Lower leg skin (tissue), 4 donors: ENCODE measurements around the gene ATIC. TPM values are rescaled to one million over a fixed set of nuclear protein-coding genes. Genes with fewer than 3 reads are reported as not detected.
"Not testable (repeated sequence)": the region's sequence is repeated elsewhere in the genome, so short reads cannot be mapped to it uniquely, and the experiment has no call there.

ENCODE experiments used
- DNase-seq, 2 donors: peaks; one replicate each; pipeline ENCODE4 v3.0.0-alpha.2; 2019; ENCODE audit warnings: low spot score in 2 of 2
- H3K4me3 ChIP-seq: fragments of 200-600 bp; sonication (generic); 2 replicates; pipeline ENCODE4 v1.5.1; 2017; ENCODE audit warnings: mild to moderate bottlenecking, low read depth; ENCODE audit not compliant: poor library complexity, severe bottlenecking
- CTCF ChIP-seq, 3 donors: fragments of 450-650 bp; IDR thresholded peaks; one replicate each; pipeline ENCODE4 v1.5.1; 2016; ENCODE audit warnings: antibody characterized with exemption in 3 of 3, mild to moderate bottlenecking in 3 of 3, moderate library complexity in 2 of 3
- POLR2A ChIP-seq, 2 donors: fragments of 450-650 bp; IDR thresholded peaks; one replicate each; pipeline ENCODE4 v1.6.1; 2016 to 2017; ENCODE audit warnings: antibody characterized with exemption in 2 of 2, mild to moderate bottlenecking in 1 of 2, moderate library complexity in 1 of 2
- WGBS, 2 donors: methylation state at CpG; one replicate each; pipeline ENCODE4 v1.1.5; 2018; 5-methylcytosine and 5-hydroxymethylcytosine counted together
- intact Hi-C: fragments of 100-400 bp; cut with DNase I; formaldehyde crosslinking; loops from one replicate; pipeline ENCODE4 v1.15.0; 2023; ENCODE audit warnings: low total_unique reads
- total RNA-seq, 4 donors: library from RNA; depleted of rRNA; stranded (reverse); fragments of >200 nt; gene quantifications; one replicate each; pipeline ENCODE4 v1.1.0, GENCODE V29; 2016

The ATIC gene
- total RNA-seq, 4 donors from 2014 or later: 29.7 to 48.6 (median 34.6) TPM

DNA sequence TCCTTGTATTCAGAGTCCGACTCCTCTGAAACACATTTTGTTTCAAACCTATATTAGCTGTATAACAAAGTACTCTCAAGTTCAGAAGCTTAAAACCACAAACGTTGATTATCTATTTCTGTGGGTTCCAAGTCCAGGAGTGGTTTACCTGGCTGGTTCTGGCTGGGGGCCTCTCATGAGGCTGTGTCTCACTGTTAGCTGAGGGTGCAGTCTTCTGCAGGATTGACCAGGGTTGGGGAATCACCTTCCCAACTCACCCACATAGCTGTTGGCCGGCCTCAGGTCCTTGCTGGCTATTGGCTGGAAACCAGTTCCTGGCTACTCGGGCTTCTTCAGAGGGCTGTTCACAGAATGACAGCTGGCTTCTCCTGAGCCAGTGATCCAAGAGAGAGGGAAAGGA is 18.0 kb upstream of the ATIC start:
- DNase-seq: no peak
- intact Hi-C loops: no loop called here
- TF ChIP-seq POLR2A (IDR thresholded peaks at IDR 0.05) (no peak), CTCF (IDR thresholded peaks at IDR 0.05) (no peak)
- no peak overlapping the region for H3K4me3 ChIP-seq
- 72% methylated on average over 4 of the region's 4 CpGs for WGBS, 2 donors

GRCh38 chr2:215299337-215299859 is 12.5 kb upstream of the ATIC start:
- TF ChIP-seq CTCF (IDR thresholded peaks at IDR 0.05) (no peak), POLR2A (IDR thresholded peaks at IDR 0.05) (no peak)
- intact Hi-C loops: no loop called here
- no peak overlapping the region for H3K4me3 ChIP-seq
- WGBS, 2 donors: 86% methylated on average over 6 of the region's 6 CpGs
- no peak for DNase-seq

- TF ChIP-seq CTCF (IDR thresholded peaks at IDR 0.05): no peak
- no peak for TF ChIP-seq POLR2A (IDR thresholded peaks at IDR 0.05)
- intact Hi-C loops: no loop called here
- no peak overlapping the region for H3K4me3 ChIP-seq
- 86 to 87% methylated on average over 2 of the region's 2 CpGs for WGBS, 2 donors
- no peak for DNase-seq
Observed at GRCh38 chr2:215301994-215302393, 9.9 kb upstream of the ATIC start.

GRCh38 chr2:215311259-215311624 is 617 bp upstream of the ATIC start:
- DNase-seq, H3K4me3 ChIP-seq, intact Hi-C loops: not testable (repeated sequence)
- WGBS, 2 donors: 59 to 61% methylated on average over 13 of the region's 13 CpGs

GRCh38 chr2:215313255-215313613 is 1.4 kb downstream of the ATIC start:
- WGBS, 2 donors: 84 to 85% methylated on average over 4 of the region's 4 CpGs
- no peak for DNase-seq
- no peak for TF ChIP-seq CTCF (IDR thresholded peaks at IDR 0.05)
- intact Hi-C loops: no loop called here
- H3K4me3 ChIP-seq: no peak overlapping the region

DNA sequence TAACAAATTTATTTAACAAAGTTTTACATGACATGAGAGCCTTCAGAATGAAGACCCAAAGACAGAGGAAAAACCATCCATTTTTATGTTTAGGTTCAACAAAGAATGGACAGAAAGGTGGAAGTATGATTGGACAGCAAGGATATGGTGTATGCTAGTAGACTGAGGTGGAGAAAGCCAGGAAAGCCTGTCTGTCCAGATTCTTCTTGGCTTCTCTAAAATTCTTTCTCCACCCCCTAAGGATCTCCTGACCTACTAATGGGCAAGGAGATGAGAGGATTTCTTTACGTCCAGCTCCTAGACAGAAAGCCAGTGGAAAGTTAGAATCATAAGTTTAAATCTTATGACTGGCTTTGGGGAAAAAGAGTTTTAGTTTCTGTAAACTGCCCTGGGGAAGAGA is 3.0 kb downstream of the ATIC start:
- TF ChIP-seq POLR2A (IDR thresholded peaks at IDR 0.05): no peak
- TF ChIP-seq CTCF (IDR thresholded peaks at IDR 0.05): no peak
- WGBS, 2 donors: 48 to 51% methylated on average over 1 of the region's 1 CpG
- H3K4me3 ChIP-seq: no peak overlapping the region
- intact Hi-C loops: no loop called here
- DNase-seq: no peak
